ENCODE data around the gene RNF115.
"Not testable (repeated sequence)": the region's sequence is repeated elsewhere in the genome, so short reads cannot be mapped to it uniquely, and the experiment has no call there.

The RNF115 gene

DNA sequence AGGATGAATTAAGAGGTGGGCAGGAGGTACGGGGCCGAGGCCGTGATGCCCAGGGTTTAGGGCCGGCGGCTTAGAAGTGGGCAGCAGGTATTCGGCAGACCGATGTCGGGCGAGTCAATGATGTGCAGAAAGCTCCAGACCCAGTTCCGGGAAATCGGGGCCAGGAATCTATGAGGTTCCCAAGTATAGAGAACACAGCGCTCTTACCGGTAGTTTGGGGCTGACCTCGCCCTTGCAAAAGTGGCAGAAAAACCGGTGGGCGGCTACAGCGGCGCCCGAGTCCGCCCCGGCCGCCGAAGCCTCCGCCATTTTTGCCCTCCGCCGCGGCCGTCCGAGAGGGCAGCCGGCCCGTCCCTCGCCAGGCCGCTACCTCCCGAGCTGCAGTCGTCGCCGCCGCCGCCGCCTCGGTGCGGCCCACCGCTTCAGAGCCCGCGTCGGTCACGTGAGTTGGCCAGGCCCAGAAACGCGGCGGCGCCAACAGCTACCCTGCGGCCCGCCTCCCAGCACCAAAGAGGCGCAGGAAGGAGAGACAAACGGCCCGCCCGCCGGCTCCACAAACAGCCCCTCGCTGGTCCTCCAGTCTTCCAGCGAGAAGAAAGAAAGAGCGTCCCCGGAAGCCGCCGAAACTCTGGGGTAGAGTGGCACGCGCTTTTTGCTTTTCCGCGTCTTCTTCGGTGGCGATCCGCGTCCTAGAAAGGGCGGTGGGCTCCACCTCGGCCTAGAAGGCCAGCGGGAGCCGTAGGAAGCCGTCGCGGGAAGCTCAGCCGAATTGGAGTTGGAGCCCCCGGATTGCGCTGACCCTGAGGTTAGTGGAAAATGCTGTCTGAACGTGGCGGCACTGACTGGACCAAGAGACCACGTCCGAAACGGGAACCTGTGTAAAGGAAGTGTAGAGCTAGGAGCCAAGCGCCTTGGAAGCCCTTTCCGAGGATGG, at the start of gene RNF115, which contains the start of gene POLR3C:
TSS of gene RNF115 (minus strand) at position 531 of the 934 bp plus-strand sequence. CDS start at position 309, 222 bp downstream.
TSS of gene POLR3C (plus strand) at position 636 of the 934 bp plus-strand sequence. CDS start 1,577 bp downstream, outside the sequence.
- DNase-seq, result peak; percentile 91

DNA sequence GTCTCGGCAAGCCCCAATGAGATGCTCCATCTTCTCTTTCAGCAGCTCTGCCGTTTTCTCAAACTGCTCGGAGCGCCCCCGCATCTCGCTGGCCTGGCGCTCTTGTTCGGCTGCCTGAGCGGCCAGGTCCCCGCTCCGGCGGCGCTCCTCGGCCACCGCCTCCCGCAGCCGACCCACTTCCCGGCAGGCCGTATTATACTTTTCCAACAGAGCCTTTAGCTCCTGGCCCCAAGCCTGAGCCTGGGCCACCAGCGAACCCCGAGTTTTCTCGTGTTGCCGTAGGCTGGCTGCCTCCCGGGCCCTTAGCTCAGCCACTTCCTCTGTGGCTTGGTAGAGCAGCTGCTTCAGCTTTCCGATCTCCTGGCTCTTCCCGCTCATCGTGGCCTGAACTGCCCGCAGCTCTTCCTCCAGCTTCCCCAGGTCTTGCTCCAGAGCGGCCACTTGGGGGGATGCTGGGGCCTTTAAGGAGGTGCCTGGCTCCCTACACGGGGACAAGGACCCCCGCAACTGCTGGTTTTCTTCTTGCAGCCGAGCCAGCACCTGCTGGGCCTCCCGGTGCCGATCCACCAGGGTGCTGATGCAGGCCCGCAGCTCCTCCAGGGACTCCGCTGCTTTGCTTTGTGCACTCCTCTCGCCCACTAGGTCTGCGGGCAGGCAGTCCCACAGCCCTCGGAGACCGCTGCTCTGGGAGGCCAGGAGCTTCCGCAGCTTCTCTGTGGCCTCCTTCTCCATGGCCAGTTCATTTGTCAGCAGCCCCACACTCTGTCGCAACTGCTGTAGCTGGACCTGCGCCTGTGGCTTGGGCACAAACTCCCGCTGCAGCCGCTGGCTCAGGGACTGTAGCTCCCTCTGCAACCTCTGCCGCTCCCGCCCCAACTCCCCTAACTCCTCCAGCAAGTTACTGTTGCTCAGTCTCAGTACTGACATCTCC, 48.4 kb upstream of the RNF115 start:
- DNase-seq, result peak; percentile 61

DNA sequence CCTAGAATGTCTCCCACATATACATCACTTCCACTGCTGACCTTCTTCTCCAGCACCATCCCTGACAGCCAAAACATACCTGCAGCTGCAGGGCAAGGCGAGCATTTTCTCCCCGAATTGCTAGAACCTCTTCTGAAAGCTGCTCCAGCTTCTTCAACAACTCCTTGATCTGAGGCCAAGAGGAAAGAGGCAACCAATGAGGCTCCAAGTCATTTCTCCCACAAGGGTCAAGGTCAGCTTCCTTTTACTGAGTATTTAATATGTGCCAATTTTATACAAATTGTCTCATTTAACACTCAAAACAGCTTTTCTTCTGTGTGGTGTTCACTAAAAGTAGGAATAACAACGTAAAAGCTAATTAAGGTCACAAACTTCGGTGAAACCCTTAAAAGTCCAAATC, 44.3 kb upstream of the RNF115 start:
- DNase-seq, result no peak

DNA sequence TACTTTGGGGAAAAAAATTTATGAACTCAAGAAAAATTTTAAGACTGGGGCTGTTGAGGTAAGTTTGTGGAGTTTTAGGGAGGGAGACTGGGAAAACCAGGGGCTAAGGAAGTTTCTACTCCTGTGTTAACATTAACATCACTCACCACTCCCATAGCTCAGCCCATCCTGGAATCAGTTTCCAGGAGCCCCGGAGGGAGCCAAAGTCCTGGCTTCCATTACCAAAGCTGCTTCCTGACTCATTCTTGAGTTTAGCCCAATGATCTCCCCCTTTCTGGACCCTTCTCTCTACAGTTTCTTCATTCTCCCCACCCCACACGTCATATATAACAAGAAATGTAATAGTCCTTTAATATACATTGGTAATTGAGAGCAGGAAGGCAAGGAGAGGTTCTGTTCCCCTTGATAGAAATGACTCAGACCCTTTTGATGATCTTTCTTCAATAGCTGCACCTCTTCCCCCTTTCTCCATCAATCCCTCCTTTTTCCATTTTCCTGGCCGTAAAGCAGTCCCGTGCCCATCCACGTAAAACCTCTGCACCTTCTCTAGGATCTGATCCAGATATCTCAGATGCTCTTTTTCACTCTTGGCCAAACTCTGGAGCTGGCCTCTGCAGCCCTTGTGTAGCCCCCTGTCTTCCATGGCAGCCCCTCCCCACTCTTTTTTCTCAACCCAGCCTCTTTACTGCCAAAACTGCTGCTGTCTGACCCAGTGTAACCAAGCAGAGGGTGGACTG, 39.6 kb upstream of the RNF115 start:
- DNase-seq, result no peak

DNA sequence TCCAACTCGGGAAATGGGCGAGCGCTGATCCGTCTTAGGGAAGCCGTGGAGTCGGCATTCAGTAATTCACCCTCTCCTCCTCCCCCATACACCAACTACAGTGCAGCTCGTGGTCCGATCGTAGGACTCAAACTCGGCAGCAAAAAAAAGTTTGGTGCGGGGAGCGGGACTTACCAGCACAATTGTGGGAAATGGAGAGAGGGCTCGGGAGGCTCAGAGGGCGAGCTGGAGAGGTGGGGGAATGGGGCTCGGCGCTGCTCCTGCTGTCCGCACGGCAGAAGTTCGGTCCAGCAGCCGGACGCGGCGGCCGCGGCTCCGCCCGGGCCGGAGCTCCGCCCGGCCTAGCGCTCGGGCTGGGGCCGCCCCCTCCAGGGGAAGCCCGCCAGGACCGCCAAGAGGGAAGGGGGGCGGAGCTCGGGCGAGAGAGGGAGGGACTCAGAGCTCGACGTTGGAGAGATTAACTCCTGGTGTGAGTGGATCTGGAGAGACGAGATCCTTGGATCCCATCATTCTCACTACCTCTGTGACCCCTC, 35.7 kb upstream of the RNF115 start:
- DNase-seq, result peak; percentile 83

DNA sequence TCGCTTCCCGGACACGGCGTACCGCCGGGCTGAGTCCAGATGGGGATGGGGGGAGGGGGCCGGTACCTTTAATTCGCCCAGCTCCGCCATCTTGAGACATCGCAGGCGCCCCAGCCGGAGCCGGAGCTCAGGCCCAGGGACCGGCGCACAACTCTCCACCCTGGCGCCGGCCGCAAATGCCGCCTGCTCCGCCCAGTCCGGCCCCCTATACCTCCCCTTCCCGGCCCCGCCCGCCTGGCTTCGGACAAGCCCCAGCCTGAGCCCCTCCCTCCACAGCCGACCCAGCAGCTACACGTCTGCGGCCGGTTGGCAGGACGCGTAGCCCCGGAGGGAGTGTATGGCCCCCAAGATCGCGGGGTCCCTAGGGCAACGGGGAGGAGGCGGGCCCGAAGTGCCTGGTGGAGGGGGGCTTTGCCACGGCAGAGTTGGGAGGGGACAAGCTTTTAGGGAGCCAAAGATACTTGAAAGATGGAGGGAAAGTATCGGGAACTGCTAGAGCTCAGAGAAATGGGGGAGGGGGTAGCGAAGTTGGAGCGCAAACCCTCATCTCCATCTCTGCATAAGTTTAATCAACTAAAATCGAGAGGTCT, 35.1 kb upstream of the RNF115 start, which contains the start of gene PIAS3:
TSS of gene PIAS3 (minus strand) at position 181 of the 590 bp plus-strand sequence. CDS start at position 90, 91 bp downstream.
- peak; percentile 87 for DNase-seq

- peak; percentile 81 for DNase-seq
These were observed 34.5 kb upstream of the RNF115 start for GRCh38 chr1:145858238-145858900.

DNA sequence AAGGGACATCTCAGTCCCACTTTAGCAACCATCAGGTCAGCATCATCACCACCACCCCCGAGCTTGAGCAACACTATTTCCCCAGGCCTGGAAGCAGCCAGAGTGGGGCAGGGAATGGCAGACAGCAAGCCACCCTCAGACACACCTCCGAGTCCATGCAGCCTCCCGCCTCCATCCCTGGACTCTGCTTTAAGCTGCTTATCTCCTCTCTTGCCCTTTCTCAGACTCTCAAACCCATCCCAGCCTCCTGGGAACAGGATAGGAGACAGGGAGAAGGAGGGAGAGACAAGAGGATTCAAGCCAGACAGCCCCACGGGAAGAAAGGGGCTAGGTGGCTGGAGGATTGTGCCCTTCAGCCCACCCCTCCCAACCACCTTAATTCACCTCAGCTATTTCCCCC, 33.3 kb upstream of the RNF115 start:
- DNase-seq, result no peak

DNA sequence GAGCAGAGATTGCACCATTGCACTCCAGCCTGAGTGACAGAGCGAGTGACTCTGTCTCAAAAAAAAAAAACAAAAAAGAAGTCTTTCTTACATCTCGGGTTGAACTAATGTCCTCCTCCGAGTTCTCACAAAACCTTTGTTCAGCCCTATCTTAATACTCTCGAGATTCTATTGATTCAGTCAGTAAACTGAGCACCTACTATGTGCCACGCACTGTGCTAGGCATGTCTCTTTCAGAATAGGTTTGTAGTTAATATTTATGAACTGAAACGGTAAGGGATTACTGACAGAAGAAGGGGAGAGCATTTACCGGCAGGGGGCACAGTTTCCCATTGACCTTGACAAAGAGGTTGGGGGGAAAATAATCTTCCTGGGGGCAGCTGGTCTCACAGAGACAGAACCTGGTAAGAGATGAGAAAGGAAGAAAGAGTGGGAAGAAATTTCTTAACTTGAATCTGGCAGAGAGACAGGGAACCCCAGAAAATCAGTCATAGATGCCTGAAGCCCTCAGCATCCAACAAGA, 31.6 kb upstream of the RNF115 start:
- no peak for DNase-seq

- no peak for DNase-seq
These were observed 25.7 kb upstream of the RNF115 start for GRCh38 chr1:145849356-145850160.

DNA sequence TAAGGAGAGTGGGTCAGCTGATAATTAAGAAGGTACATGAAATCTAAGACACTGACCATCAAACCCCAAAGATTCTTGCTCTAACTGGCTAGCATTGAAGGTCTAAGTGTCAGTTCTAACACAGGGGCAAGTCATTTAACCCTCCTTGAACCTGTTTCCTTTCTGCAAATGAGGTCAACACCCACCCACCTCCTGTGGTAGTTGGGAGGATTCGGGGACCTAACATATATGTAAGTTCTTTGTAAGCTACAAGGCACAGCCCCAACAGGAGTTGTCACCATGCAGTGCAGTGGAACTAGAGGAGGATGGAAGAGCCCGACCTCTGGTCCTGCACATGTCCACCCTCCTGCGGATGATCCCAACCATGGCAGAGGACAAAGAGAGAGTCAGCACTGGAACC, 23.9 kb upstream of the RNF115 start:
- no peak for DNase-seq

DNA sequence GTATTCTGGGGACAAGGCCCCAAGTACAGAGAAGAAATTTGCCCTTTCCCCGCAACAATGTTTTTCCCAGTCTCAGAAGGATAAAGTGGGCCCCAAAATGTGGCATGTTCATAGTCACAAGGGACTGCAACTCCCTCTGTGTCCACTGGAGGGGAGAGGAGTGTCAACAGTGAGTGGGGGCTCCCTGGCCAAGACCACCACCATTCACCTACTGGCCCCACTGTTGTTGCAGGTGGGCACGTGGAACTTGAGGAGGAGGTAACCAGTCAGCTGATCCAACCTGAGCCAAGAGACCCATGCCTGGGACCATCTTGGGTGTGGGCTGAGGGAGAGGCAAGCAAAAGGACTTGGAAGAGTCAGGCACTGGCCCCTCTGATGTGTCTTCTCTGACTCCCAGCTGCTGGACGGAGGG, 22.3 kb upstream of the RNF115 start:
- DNase-seq, result peak; percentile 37

DNA sequence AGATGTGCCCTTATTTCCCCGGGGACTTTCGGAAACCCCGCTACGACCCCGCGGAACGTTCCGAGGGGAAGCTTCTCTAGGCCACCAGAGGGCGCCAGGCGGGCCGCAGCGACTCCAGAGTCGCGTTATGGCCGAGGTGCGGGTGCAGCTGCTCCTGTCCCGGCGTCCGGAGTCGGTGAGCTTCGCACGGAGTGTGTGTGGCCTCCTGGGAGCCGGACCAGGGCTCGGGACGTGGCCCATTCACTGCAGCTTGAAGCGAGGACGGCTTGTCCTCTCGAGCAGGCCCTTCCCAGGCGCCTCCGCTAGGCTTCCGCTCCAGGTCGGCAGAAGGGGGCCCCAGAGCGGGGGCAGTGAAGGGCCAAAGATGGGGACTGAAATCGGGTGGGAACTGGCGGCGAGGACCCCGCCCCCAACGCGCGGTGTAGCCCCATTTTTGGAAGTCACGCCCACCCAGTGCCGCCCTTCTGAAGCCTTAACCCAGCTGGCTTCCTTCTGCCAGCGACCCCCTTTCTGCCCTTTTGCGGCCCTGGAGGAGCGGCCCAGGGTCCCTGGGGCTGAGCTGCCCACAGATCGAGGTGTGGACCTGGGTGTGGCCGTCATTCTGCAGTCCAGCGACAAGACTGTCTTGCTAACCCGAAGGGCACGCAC, 21.7 kb upstream of the RNF115 start, which contains the start of gene NUDT17:
TSS of gene NUDT17 (plus strand) at position 117 of the 648 bp plus-strand sequence. CDS start at position 128, 11 bp downstream.
- DNase-seq, result peak; percentile 87

- no peak for DNase-seq
These were observed 21.2 kb upstream of the RNF115 start for GRCh38 chr1:145845144-145845513.

DNA sequence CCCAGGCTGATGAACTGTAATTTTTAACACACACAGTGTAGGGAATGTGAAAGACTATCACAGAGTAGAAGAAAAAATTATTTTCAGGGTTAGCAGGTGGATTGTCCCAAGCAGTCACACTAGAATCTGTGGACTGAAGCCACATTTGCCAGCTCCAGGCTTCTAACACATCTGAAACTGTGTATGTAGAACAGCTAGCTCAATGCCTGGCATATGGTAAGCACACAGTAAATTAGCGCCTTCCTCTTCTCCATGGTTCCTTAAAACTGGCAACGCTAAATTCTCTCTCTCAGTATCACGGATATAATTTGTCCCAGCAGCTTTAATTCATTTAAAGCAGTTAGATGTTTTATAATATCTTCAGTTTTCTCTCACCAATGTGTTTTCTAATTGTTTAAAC, 19.1 kb upstream of the RNF115 start:
- DNase-seq, result no peak

DNA sequence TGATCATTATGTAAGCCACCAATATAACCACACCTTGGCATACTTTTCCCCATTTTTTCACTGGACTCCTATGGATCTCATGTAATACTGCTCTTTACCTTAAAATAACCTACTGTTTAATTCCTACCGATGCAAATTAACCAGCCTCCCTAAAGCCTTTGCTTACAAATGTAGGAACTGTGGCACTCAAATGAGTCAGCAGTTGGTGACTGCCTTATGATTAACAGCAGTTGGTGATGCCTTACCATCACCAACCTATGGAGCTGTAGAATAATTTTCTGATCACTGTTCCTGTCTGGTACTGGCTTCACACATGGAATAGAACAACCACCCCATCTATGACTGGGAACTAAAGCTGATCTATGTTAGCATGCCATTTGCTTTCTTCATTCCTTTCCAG, 13.8 kb upstream of the RNF115 start:
- DNase-seq, result no peak

GRCh38 chr1:145830810-145831209, 6.9 kb upstream of the RNF115 start:
- DNase-seq, result not testable (repeated sequence)

DNA sequence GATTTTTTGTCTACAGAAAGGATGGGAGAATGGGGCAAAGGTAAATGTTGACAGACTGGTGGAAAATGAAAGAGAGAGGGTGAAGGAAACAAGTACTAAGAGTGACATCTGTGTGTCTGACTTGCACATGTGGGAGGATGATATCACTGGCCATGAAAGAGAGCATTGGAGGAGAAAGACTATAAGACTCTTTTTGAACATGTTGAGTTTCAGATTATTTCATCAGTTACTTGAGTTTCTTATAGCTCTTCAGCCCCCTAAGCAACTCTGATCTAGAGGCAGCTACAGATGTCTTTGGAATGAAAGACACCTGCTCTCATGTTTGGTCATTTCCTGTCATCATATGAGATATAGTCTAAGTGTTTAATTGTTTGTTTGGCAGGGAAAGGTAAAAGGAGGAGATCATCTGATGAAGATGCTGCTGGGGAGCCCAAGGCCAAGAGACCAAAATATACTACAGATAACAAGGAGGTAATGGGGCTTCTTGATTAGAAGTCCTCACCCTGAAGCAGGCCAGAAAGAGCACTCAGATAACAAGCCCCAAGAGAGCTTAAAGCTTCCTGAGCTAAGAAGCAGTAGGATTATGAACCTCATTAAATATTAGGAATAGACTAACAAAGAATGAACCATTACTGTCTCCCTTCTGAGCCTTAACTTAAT, 4.6 kb upstream of the RNF115 start:
- DNase-seq, result no peak

- DNase-seq, result no peak
These were observed 4.1 kb upstream of the RNF115 start for GRCh38 chr1:145827966-145828365.
